ENCODE results near the gene SUGT1.
A peak's percentile ranks its signal among the peaks of the same experiment; 100 is the strongest.
"Not testable (repeated sequence)": the region's sequence is repeated elsewhere in the genome, so short reads cannot be mapped to it uniquely, and the experiment has no call there.

GRCh38 chr13:52609013-52609606 lies 43.5 kb upstream of the SUGT1 start:
- TF ChIP-seq POLR2AphosphoS5 (IDR thresholded peaks at IDR 0.05): not testable (repeated sequence)
- TF ChIP-seq CTCF (IDR thresholded peaks at IDR 0.05): peak in 3 of 4 experiments; percentile 34 to 55 (median 53)
